HL-60 (cell line): Measurements from ENCODE around the gene ARNT2.

Experiments
- DNase-seq, 2 experiments: peaks; one replicate each; pipeline ENCODE4 v3.0.0-alpha.2; 2010 to 2020; ENCODE audit warnings: low read depth in 1 of 2, low spot score in 1 of 2
- H3K27ac ChIP-seq: fragments of 250-450 bp; sonication (Bioruptor Pico); replicated peaks from 2 replicates; pipeline ENCODE4 v1.5.1; 2020; ENCODE audit warnings: mild to moderate bottlenecking, moderate library complexity
- H3K27me3 ChIP-seq: fragments of 250-450 bp; sonication (Bioruptor Pico); 2 replicates; pipeline ENCODE4 v1.5.1; 2021; ENCODE audit warnings: mild to moderate bottlenecking, moderate library complexity; ENCODE audit not compliant: insufficient read depth, poor library complexity, severe bottlenecking
- H3K4me3 ChIP-seq: replicated peaks from 2 replicates; pipeline ENCODE4 v1.5.1; 2011; ENCODE audit warnings: mild to moderate bottlenecking, control low read depth, low read length; ENCODE audit not compliant: insufficient read depth
- GABPA ChIP-seq: IDR thresholded peaks from 2 replicates; pipeline ENCODE4 v1.6.1; 2012; ENCODE audit warnings: low read depth
- POLR2AphosphoS5 ChIP-seq: IDR thresholded peaks from 2 replicates; pipeline ENCODE4 v1.6.1; 2012; ENCODE audit warnings: low read depth
- SPI1 ChIP-seq: IDR thresholded peaks from 2 replicates; pipeline ENCODE4 v1.6.1; 2012; ENCODE audit warnings: low read depth, mild to moderate bottlenecking, borderline replicate concordance
- TF ChIP-seq, protein P1 (sequence below): IDR thresholded peaks from 2 replicates; pipeline ENCODE4 v1.6.1; 2012; ENCODE audit warnings: low read depth; ENCODE audit not compliant: insufficient replicate concordance
- TF ChIP-seq, protein P2 (sequence below): IDR thresholded peaks from one replicate; pipeline ENCODE4 v1.5.1; 2011; ENCODE audit warnings: low read length, control low read depth, inconsistent platforms; ENCODE audit not compliant: insufficient read depth

The ARNT2 gene

GRCh38 chr15:80585544-80586018 lies 181.4 kb downstream of the ARNT2 start:
- Histone ChIP-seq H3K4me3 (no peak overlapping the region), H3K27ac (no peak overlapping the region), H3K27me3 (no peaks in the 10 kb centered on the region)
- no peak for TF ChIP-seq POLR2AphosphoS5
- no peak for TF ChIP-seq SPI1
- TF ChIP-seq, protein P1, sequence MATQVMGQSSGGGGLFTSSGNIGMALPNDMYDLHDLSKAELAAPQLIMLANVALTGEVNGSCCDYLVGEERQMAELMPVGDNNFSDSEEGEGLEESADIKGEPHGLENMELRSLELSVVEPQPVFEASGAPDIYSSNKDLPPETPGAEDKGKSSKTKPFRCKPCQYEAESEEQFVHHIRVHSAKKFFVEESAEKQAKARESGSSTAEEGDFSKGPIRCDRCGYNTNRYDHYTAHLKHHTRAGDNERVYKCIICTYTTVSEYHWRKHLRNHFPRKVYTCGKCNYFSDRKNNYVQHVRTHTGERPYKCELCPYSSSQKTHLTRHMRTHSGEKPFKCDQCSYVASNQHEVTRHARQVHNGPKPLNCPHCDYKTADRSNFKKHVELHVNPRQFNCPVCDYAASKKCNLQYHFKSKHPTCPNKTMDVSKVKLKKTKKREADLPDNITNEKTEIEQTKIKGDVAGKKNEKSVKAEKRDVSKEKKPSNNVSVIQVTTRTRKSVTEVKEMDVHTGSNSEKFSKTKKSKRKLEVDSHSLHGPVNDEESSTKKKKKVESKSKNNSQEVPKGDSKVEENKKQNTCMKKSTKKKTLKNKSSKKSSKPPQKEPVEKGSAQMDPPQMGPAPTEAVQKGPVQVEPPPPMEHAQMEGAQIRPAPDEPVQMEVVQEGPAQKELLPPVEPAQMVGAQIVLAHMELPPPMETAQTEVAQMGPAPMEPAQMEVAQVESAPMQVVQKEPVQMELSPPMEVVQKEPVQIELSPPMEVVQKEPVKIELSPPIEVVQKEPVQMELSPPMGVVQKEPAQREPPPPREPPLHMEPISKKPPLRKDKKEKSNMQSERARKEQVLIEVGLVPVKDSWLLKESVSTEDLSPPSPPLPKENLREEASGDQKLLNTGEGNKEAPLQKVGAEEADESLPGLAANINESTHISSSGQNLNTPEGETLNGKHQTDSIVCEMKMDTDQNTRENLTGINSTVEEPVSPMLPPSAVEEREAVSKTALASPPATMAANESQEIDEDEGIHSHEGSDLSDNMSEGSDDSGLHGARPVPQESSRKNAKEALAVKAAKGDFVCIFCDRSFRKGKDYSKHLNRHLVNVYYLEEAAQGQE = no peak
- no peak for TF ChIP-seq GABPA
- TF ChIP-seq, protein P2, sequence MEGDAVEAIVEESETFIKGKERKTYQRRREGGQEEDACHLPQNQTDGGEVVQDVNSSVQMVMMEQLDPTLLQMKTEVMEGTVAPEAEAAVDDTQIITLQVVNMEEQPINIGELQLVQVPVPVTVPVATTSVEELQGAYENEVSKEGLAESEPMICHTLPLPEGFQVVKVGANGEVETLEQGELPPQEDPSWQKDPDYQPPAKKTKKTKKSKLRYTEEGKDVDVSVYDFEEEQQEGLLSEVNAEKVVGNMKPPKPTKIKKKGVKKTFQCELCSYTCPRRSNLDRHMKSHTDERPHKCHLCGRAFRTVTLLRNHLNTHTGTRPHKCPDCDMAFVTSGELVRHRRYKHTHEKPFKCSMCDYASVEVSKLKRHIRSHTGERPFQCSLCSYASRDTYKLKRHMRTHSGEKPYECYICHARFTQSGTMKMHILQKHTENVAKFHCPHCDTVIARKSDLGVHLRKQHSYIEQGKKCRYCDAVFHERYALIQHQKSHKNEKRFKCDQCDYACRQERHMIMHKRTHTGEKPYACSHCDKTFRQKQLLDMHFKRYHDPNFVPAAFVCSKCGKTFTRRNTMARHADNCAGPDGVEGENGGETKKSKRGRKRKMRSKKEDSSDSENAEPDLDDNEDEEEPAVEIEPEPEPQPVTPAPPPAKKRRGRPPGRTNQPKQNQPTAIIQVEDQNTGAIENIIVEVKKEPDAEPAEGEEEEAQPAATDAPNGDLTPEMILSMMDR = no peak
- no peak for DNase-seq

- TF ChIP-seq, protein P2 = no peak
- no peak for TF ChIP-seq POLR2AphosphoS5
- TF ChIP-seq, protein P1 = no peak
- Histone ChIP-seq H3K27me3 (no peaks in the 10 kb centered on the region), H3K4me3 (no peak overlapping the region), H3K27ac (no peak overlapping the region)
- DNase-seq = no peak
Observed at GRCh38 chr15:80586161-80586560, 182.0 kb downstream of the ARNT2 start.

GRCh38 chr15:80587007-80587406 lies 182.8 kb downstream of the ARNT2 start:
- H3K27ac ChIP-seq = no peak overlapping the region
- no peak for TF ChIP-seq POLR2AphosphoS5
- no peak for TF ChIP-seq GABPA
- no peak for TF ChIP-seq SPI1
- TF ChIP-seq, protein P2 = no peak
- no peak for DNase-seq

GRCh38 chr15:80587816-80588456 lies 183.8 kb downstream of the ARNT2 start:
- no peak for DNase-seq
- TF ChIP-seq, protein P2 = no peak
- TF ChIP-seq SPI1 = no peak
- TF ChIP-seq, protein P1 = no peak
- TF ChIP-seq POLR2AphosphoS5 = no peak
- TF ChIP-seq GABPA = no peak
- Histone ChIP-seq H3K27ac (no peak overlapping the region), H3K4me3 (no peak overlapping the region), H3K27me3 (no peaks in the 10 kb centered on the region)

More at GRCh38 chr15:80587007-80587406, 182.8 kb downstream of the ARNT2 start:
- H3K4me3 ChIP-seq = no peak overlapping the region
- H3K27me3 ChIP-seq = no peaks in the 10 kb centered on the region
